ENCODE data around the gene HMGCS2. TPM values are rescaled to one million over a fixed set of nuclear protein-coding genes. Genes with fewer than 3 reads are reported as not detected.

Gene HMGCS2
- total RNA-seq, 2 experiments from 2014 or later: not detected

DNA sequence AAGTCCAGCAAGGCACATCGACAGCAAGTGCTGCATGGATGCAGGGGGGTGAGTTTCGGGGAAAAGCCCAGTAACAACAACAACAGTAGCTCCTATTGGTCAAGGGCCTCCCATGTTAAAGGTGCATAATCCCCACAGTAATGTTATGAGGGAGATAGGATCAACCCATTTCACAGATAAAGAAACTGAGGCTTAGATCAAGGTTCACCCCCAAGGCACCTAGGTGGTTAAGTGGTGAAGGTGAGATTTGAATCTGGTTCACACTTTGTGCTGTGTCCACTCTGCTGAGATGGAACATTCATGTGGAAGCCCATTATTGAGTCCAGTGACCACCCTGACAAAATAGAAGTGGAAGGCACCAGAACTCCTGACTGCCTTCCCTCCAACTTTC is 32.1 kb downstream of the HMGCS2 start:
- Mint-ChIP-seq H3K27me3 (ENCODE audit: low read depth) (no peaks in the 10 kb centered on the region), H3K36me3 (ENCODE audit: low read depth) (peaks cover 33% of the 10 kb centered on the region), H3K9me3 (no peaks in the 10 kb centered on the region), H3K4me3 (no peak overlapping the region), H3K27ac (no peak overlapping the region), H3K4me1 (ENCODE audit: low read depth) (no peaks in the 10 kb centered on the region)
- CTCF ChIA-PET: no interaction called here
- no peak for DNase-seq
- intact Hi-C loops (cut with micrococcal nuclease): no loop called here

DNA sequence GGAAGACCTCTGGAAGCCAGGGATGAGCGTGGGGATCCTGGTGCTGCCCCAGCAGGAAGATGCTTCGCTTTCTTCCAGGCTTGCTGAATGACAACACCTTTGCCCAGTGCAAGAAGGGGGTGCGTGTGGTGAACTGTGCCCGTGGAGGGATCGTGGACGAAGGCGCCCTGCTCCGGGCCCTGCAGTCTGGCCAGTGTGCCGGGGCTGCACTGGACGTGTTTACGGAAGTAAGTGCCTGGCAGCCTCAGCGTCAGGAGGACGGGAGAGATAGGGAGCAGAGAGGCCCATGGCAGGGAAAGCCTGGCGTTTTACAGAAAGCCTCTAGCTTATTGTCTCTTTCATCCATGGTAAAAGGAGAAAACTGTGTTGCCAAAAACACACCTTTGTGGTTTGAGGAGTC is 33.5 kb downstream of the HMGCS2 start:
- Mint-ChIP-seq H3K4me3 (no peak overlapping the region), H3K9me3 (no peaks in the 10 kb centered on the region), H3K27me3 (ENCODE audit: low read depth) (no peaks in the 10 kb centered on the region), H3K36me3 (ENCODE audit: low read depth) (peaks cover 40% of the 10 kb centered on the region), H3K27ac (no peak overlapping the region), H3K4me1 (ENCODE audit: low read depth) (no peaks in the 10 kb centered on the region)
- CTCF ChIA-PET: interaction anchor here (4.1 kb wide), 1 partner anchor 8 kb away, joined by 22 read pairs; no protein-coding TSS in a partner anchor
- no peak for DNase-seq
- intact Hi-C loops (cut with micrococcal nuclease): no loop called here

DNA sequence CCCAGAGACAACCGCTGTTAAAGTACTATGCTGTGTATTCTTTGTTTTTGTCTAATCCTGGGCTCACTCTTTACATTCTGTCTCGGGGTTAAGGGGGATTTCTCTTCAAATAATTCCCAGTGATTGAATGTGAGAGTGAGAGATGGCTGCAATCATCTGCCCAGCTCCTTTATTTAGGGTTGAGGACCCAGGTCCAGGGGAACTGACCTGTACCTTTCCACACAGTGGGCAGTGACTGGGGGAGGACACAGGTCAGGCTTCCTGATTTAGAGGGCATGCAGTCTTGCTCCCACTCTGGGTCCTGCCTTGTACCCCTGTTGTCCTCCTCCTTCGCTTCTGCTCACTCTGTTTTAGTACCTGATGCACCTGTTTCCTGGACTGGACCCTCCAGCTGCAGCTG is 35.0 kb downstream of the HMGCS2 start:
- intact Hi-C loops (cut with micrococcal nuclease): no loop called here
- Mint-ChIP-seq H3K36me3 (ENCODE audit: low read depth) (peaks cover 52% of the 10 kb centered on the region), H3K9me3 (no peaks in the 10 kb centered on the region), H3K27ac (no peak overlapping the region), H3K4me3 (no peak overlapping the region), H3K27me3 (ENCODE audit: low read depth) (no peaks in the 10 kb centered on the region), H3K4me1 (ENCODE audit: low read depth) (no peaks in the 10 kb centered on the region)
- DNase-seq: no peak
- CTCF ChIA-PET: interaction anchor here (0.5 to 4.1 kb wide), 3 partner anchors 10 to 233 kb away, joined by 3 to 22 read pairs (median 3); no protein-coding TSS in a partner anchor

DNA sequence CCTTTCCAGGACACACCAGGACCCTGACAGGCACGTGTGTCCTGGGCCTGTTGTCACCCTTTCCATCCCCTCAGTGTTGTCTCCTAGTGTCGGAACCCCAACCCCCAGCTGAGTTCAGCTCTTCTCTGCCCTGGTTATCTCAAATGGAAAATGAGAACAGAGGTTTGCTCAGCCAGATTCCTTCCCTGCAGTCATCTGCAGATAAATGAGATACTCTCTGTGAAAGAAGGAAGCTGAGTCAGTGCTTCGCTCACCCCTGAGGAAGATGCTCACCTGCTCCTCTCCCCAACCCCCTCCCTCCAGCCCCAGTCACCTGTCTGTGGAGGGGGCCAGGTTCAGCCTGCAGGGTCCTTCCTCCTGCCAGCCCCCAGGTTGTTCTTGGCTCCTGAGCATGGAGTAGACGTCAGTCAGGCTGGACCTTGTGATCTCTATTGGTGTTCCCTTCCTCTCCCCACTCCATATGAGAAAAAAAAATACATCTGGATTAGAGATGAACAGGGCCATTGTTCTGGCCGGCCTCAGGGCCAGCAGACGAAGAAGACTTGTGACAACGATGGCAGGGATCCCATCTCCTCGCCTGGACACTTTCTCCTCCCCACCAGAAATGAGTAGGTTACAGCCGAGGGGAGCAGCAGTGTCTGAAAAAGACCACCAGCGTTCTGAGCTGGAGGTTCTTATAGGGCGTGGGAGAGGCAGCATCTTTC is 36.1 kb downstream of the HMGCS2 start:
- H3K27me3 Mint-ChIP-seq (ENCODE audit: low read depth): no peaks in the 10 kb centered on the region
- H3K9me3 Mint-ChIP-seq: no peaks in the 10 kb centered on the region
- DNase-seq: no peak
- H3K4me1 Mint-ChIP-seq (ENCODE audit: low read depth): no peaks in the 10 kb centered on the region
- peaks cover 56% of the 10 kb centered on the region for H3K36me3 Mint-ChIP-seq (ENCODE audit: low read depth)
- H3K4me3 Mint-ChIP-seq: no peak overlapping the region
- CTCF ChIA-PET: interaction anchor here (0.6 to 4.1 kb wide), 3 partner anchors 11 to 419 kb away, joined by 3 to 22 read pairs (median 3); no protein-coding TSS in a partner anchor
- intact Hi-C loops (cut with micrococcal nuclease): no loop called here
- no peak overlapping the region for H3K27ac Mint-ChIP-seq

DNA sequence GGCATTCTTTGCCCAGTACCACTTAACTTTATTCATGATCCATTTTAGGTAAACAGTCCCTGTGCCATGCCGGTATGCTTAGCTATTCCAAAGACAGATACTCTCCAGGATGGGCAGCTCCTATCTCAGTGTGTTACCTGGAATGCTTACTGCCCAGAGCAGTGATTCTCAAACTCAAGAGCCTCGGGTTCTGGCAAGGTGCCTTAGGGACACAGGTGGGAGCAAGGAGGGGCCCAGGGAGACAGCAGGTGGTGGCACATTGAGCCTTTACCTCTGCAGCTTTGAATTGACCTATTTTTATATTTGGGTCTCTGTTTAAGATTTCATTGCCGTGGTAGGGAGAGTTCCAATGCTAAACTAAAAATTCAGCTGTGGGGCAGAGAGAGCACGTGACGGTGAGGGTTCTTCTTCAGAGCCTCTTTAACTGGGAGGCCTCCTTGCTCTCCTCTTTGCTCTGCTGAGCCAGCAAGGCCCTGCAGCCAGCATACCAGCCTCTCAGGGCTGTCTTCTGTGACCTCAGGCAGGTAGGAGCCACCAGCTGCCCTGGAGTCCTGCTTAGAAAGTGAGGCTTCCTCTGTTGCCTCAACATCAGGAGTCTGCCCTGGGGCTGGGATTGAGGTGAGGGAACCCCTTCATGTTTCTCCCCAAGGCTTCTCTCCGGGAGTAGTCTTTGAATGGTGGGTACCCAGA is 36.8 kb downstream of the HMGCS2 start:
- no peak overlapping the region for H3K4me3 Mint-ChIP-seq
- CTCF ChIA-PET: interaction anchor here (0.6 to 4.1 kb wide), 2 partner anchors 12 to 418 kb away, joined by 3 to 22 read pairs; no protein-coding TSS in a partner anchor
- no peak for DNase-seq
- H3K36me3 Mint-ChIP-seq (ENCODE audit: low read depth): peaks cover 56% of the 10 kb centered on the region
- H3K9me3 Mint-ChIP-seq: no peaks in the 10 kb centered on the region
- H3K27ac Mint-ChIP-seq: no peak overlapping the region
- intact Hi-C loops (cut with micrococcal nuclease): no loop called here
- H3K27me3 Mint-ChIP-seq (ENCODE audit: low read depth): no peaks in the 10 kb centered on the region
- H3K4me1 Mint-ChIP-seq (ENCODE audit: low read depth): no peaks in the 10 kb centered on the region

DNA sequence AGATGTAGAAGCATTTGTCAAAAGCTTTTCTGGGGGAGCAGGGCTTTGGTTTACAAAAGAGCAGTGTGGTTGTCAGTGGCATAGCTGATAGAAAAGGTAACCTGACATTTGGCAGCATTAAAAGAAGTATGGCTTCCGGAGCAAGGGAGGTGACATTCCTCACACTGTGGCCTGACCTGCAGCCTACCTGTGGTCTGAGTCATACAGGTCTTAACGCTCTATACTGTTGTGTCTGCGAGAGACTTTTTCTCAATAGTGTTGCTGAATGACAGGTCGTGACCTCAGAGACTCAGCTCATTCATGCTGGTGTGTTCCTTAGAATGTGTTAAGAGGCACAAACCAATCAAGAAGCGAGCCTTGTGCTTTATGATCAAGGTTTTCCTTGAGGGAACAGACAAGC is 37.6 kb downstream of the HMGCS2 start:
- Mint-ChIP-seq H3K4me1 (ENCODE audit: low read depth) (no peaks in the 10 kb centered on the region), H3K36me3 (ENCODE audit: low read depth) (peaks cover 55% of the 10 kb centered on the region), H3K27ac (no peak overlapping the region), H3K4me3 (no peak overlapping the region), H3K27me3 (ENCODE audit: low read depth) (no peaks in the 10 kb centered on the region), H3K9me3 (no peaks in the 10 kb centered on the region)
- intact Hi-C loops (cut with micrococcal nuclease): no loop called here
- CTCF ChIA-PET: interaction anchor here (0.6 kb wide), 1 partner anchor 179 kb away, joined by 3 read pairs; no protein-coding TSS in a partner anchor
- DNase-seq: no peak

DNA sequence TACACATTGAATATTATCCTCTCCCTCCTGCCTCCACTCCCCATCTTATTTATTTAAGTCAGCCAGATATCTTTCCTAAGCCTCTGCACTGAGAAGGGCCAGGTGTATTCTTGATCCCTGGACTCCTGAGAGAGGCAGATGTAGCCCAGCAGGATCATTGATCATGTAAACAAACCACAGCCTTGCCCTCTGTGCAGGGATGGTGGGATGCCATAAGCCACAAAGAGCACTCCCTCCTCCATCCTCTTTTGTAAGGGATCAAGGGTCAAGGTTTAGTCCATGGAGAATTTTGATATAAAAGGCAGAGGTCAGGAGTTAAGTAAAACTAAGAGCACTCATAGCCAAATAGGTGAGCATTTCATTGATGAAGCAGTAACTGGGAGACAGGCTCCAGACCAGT is 39.7 kb downstream of the HMGCS2 start:
- Mint-ChIP-seq H3K27me3 (ENCODE audit: low read depth) (no peaks in the 10 kb centered on the region), H3K4me3 (no peak overlapping the region), H3K4me1 (ENCODE audit: low read depth) (peaks cover 6% of the 10 kb centered on the region), H3K9me3 (no peaks in the 10 kb centered on the region), H3K27ac (no peak overlapping the region), H3K36me3 (ENCODE audit: low read depth) (peaks cover 60% of the 10 kb centered on the region)
- CTCF ChIA-PET: interaction anchor here (0.7 to 3.4 kb wide), 2 partner anchors 15 to 18 kb away, joined by 3 to 15 read pairs; no protein-coding TSS in a partner anchor
- no peak for DNase-seq
- intact Hi-C loops (cut with micrococcal nuclease): no loop called here

DNA sequence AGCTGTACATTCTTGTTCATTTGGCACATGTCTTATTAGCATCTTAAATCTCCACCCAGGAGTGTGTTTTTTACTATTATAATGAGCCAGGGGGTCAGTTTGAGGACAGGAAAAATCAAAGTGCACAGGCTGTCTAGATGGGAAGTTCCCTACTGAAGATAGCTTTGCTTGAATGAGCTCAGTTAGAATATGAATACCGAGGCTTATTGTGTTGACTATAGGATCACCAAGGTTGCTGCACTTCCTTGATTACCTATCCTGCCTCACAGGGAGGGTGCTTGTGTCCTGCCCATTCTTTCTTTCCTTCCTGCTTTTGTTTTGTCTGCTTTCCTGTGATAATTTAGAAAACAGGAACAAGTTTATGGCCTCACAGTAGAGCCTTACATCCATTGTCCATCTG is 40.7 kb downstream of the HMGCS2 start:
- CTCF ChIA-PET: interaction anchor here (0.6 to 3.4 kb wide), 2 partner anchors 16 to 48 kb away, joined by 3 to 15 read pairs; no protein-coding TSS in a partner anchor
- Mint-ChIP-seq H3K27ac (no peak overlapping the region), H3K4me3 (no peak overlapping the region), H3K4me1 (ENCODE audit: low read depth) (peaks cover 6% of the 10 kb centered on the region), H3K9me3 (no peaks in the 10 kb centered on the region), H3K36me3 (ENCODE audit: low read depth) (peaks cover 69% of the 10 kb centered on the region), H3K27me3 (ENCODE audit: low read depth) (no peaks in the 10 kb centered on the region)
- intact Hi-C loops (cut with micrococcal nuclease): no loop called here
- no peak for DNase-seq

DNA sequence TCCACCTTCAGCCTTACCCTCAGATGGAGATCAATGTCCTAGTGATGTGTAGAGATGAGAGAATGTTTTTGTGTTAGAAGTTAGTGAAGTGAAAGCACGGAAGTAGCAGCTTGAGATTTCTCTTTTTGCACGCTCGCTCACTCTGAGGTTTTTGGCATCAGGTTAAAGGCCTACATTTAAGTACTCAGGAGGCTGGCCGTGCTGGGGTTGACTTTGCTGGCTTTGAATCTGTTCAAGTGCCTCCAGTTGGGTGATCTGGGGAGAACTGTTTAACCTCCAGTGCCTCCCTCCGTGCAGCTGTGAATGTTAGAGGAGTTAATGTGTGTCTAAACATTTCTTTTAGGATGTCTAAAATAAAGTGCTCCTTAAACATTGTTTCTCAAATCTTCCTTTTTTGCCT is 43.1 kb downstream of the HMGCS2 start:
- Mint-ChIP-seq H3K4me3 (no peak overlapping the region), H3K36me3 (ENCODE audit: low read depth) (peaks cover 84% of the 10 kb centered on the region), H3K9me3 (no peaks in the 10 kb centered on the region), H3K4me1 (ENCODE audit: low read depth) (peaks cover 6% of the 10 kb centered on the region), H3K27me3 (ENCODE audit: low read depth) (no peaks in the 10 kb centered on the region), H3K27ac (no peak overlapping the region)
- intact Hi-C loops (cut with micrococcal nuclease): no loop called here
- CTCF ChIA-PET: interaction anchor here (3.4 kb wide), 1 partner anchor 19 kb away, joined by 15 read pairs; no protein-coding TSS in a partner anchor
- DNase-seq: no peak

DNA sequence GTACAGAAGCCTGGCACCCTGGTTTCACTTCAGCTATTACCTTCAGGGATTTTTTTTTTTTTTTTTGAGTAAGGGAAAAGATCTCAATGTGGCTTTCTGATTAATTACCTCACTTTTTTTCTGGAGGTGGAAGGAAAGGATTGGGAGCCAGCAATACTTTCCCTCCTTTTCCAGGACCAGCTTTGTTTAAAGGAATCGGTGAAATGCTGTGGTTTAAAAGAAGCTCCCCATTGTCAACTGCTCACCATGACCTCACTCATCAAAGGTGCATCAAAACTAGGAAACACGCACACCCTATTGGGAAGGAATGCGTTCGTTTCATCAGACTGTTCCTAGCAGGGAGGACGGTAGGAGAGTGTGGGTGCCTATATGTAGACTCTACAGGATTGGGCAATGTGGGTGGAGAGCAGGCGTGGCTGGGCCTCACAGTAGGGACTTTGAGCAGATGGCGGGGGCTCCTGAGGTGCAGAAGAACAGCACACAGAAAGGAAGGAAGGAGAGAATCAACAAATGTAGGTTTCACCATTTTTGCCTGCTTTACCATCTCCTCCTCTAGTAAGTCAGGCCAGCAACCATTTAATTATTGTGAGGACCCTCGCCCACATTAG is 44.0 kb downstream of the HMGCS2 start:
- Mint-ChIP-seq H3K9me3 (no peaks in the 10 kb centered on the region), H3K36me3 (ENCODE audit: low read depth) (peaks cover 83% of the 10 kb centered on the region), H3K4me1 (ENCODE audit: low read depth) (peaks cover 6% of the 10 kb centered on the region), H3K4me3 (no peak overlapping the region), H3K27ac (no peak overlapping the region), H3K27me3 (ENCODE audit: low read depth) (no peaks in the 10 kb centered on the region)
- CTCF ChIA-PET: interaction anchor here (0.6 to 0.8 kb wide), 3 partner anchors 9 to 109 kb away, joined by 3 read pairs; no protein-coding TSS in a partner anchor
- no peak for DNase-seq
- intact Hi-C loops (cut with micrococcal nuclease): no loop called here

DNA sequence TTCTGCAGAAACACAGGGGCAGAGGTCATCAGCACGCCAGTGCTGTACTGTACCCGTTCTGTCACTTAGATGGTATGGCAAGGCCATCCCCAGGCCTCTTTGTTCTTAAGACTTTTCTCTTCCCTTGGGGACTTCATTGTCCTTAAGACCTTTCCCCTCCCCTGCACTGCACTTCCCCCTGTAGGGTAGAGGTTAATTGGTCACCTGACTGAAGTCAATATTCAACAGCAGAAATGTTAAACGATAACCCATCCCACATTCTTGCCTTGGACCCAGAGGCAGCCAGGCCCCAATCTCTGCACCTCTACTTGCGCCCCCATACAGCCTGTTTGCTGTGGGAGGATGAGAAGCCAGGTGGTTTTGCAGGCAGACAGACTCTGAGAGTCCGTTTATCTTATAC is 46.8 kb downstream of the HMGCS2 start:
- H3K4me1 Mint-ChIP-seq (ENCODE audit: low read depth): peaks cover 8% of the 10 kb centered on the region
- DNase-seq: no peak
- intact Hi-C loops (cut with micrococcal nuclease): no loop called here
- H3K27me3 Mint-ChIP-seq (ENCODE audit: low read depth): no peaks in the 10 kb centered on the region
- no peak overlapping the region for H3K27ac Mint-ChIP-seq
- no peak overlapping the region for H3K4me3 Mint-ChIP-seq
- CTCF ChIA-PET: no interaction called here
- no peaks in the 10 kb centered on the region for H3K9me3 Mint-ChIP-seq
- H3K36me3 Mint-ChIP-seq (ENCODE audit: low read depth): peaks cover 61% of the 10 kb centered on the region

DNA sequence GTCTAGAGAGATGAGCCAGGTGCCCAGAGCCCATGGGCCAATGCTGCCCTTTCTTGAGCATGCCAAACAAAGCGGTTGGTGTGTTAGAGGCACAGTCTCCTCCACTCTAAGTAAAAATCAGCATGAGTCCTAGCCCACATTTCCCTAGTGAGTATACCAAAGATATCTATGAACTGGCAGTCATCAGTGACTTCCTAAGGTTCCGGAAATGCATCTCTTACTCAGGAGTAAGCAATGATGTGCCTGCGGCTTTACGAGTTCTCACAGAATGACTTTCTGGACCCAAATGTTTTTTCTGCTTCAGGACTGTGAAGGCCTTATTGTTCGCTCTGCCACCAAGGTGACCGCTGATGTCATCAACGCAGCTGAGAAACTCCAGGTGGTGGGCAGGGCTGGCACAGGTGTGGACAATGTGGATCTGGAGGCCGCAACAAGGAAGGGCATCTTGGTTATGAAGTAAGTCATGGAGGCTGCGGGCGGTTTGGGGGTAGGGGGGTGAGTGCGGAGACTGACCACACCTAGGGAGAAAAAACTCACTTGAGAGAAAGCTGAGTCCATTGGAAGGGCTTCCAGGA is 47.8 kb downstream of the HMGCS2 start:
- intact Hi-C loops (cut with micrococcal nuclease): no loop called here
- Mint-ChIP-seq H3K9me3 (no peaks in the 10 kb centered on the region), H3K36me3 (ENCODE audit: low read depth) (peaks cover 57% of the 10 kb centered on the region), H3K27ac (no peak overlapping the region), H3K27me3 (ENCODE audit: low read depth) (no peaks in the 10 kb centered on the region), H3K4me3 (no peak overlapping the region), H3K4me1 (ENCODE audit: low read depth) (peaks cover 13% of the 10 kb centered on the region)
- DNase-seq: no peak
- CTCF ChIA-PET: no interaction called here
